Bronchial epithelial cell (primary cell): ENCODE results near the gene LYZL6. TPM values are rescaled to one million over a fixed set of nuclear protein-coding genes. Genes with fewer than 3 reads are reported as not detected.

ENCODE experiments used
- DNase-seq: peaks from one replicate; pipeline ENCODE4 v3.0.0-alpha.2; 2010; ENCODE audit warnings: low read depth
- FAIRE-seq: peaks from 2 replicates; lab custom pipeline; 2011; peaks lifted over from hg19 to GRCh38; lab: Jason Lieb, UNC
- H3K27me3 ChIP-seq: 2 replicates; pipeline ENCODE4 v1.5.1; 2011; ENCODE audit warnings: low read length; ENCODE audit not compliant: control insufficient read depth, insufficient read depth
- H3K36me3 ChIP-seq: 2 replicates; pipeline ENCODE4 v1.5.1; 2011; ENCODE audit warnings: low read length; ENCODE audit not compliant: control insufficient read depth, insufficient read depth
- H3K4me3 ChIP-seq: 2 replicates; pipeline ENCODE4 v1.5.1; 2011; ENCODE audit warnings: mild to moderate bottlenecking, low read depth, low read length, control low read depth
- total RNA-seq: library from RNA; depleted of rRNA; stranded (reverse); fragments of >200 nt; gene quantifications from 2 replicates; pipeline ENCODE4 v1.2.1, GENCODE V29; 2014
- TF ChIP-seq, protein P1 (sequence below): IDR thresholded peaks from 2 replicates; pipeline ENCODE4 v1.5.1; 2011; ENCODE audit warnings: mild to moderate bottlenecking, moderate library complexity, low read length, control low read depth, inconsistent platforms; ENCODE audit not compliant: insufficient read depth, severe bottlenecking

LYZL6 gene
- total RNA-seq, 1 donor from 2014 or later, result not detected

DNA sequence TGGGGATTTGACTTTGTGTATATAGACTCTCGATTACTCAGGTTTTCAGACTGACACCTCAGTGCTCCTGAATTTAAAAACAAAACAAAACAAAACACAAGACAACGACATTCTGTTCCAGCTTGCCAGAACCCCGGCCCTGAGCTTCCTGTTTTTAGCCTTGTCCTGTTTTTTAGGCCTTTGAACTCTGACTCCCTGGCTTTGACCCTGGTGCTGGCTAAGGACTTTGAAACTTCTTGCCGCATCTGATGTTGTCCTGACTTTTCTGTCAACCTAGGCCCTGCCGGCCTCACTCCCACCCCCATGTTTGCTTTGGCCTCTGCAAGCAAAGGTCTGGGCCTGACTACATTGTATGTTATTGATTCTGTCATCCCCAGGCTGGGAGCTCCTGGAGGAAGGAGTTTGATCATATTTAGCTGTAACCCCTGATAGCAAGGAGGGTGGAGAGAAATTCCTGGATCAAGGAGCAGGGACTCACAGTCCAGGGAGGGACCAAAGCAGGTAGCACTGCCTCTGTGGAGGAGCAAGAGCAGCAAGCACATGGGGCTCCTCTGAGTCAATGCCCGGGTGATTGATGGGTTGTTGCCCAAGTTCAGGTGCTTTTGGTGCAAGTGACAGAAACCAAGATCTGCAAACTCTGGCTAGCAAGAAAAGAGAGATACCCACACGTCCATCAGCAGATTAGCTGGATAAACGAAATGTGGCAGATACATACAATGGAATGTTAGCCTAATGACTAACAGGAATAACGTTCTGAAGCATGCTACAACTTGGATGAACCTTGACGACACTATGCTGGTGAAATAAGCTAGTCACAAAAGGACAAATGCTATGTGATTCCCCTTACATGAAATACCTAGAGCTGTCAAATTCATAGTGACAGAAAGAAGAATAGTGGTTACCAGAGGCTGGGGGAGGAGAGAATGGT, 30.1 kb upstream of the LYZL6 start:
- DNase-seq, result peak; percentile 95
- TF ChIP-seq, protein P1, sequence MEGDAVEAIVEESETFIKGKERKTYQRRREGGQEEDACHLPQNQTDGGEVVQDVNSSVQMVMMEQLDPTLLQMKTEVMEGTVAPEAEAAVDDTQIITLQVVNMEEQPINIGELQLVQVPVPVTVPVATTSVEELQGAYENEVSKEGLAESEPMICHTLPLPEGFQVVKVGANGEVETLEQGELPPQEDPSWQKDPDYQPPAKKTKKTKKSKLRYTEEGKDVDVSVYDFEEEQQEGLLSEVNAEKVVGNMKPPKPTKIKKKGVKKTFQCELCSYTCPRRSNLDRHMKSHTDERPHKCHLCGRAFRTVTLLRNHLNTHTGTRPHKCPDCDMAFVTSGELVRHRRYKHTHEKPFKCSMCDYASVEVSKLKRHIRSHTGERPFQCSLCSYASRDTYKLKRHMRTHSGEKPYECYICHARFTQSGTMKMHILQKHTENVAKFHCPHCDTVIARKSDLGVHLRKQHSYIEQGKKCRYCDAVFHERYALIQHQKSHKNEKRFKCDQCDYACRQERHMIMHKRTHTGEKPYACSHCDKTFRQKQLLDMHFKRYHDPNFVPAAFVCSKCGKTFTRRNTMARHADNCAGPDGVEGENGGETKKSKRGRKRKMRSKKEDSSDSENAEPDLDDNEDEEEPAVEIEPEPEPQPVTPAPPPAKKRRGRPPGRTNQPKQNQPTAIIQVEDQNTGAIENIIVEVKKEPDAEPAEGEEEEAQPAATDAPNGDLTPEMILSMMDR, result no peak
- no peaks in the 10 kb centered on the region for H3K36me3 ChIP-seq
- no peak overlapping the region for H3K4me3 ChIP-seq
- no peaks in the 10 kb centered on the region for H3K27me3 ChIP-seq
- FAIRE-seq, result no peak

DNA sequence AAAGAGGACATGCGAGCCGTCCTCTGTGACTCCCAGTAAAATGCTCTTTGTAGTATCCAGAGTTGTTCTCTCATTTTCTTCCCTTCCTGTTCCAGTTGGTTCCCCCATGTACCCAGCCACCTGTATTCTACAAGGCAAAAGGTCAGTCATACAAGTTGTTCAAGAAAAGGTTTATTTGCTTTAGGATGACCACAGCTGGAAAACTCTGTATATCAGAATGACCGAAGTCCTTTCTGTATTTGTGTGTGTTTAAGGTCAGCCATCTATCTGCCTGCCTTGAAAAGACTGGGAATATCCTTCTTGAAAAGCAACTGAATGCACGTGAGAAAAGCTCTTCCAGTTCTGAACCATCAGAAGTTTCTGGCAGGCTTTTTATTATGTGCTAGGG, 29.4 kb upstream of the LYZL6 start:
- H3K36me3 ChIP-seq, result no peaks in the 10 kb centered on the region
- TF ChIP-seq, protein P1, result no peak
- H3K27me3 ChIP-seq, result no peaks in the 10 kb centered on the region
- no peak for FAIRE-seq
- H3K4me3 ChIP-seq, result no peak overlapping the region
- no peak for DNase-seq

DNA sequence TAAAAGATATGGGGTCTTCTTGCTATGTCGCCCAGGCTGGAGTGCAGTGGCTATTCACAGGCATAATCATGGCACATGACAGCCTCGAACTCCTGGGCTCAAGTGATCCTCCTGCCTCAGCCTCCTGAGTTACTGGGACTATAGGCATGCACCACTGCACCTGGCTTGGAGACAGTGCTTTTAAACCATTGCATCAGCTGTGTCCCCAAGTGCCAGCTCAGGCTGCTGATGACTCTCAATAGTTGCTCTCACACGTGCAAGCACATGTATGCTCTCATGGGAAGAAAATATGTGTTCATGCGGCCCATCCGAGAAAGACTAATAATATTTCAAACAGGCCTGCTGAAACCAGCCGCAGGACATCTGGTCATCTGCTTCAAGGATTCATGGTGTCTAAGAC, 29.0 kb upstream of the LYZL6 start:
- DNase-seq, result no peak
- FAIRE-seq, result no peak
- TF ChIP-seq, protein P1, result no peak
- no peaks in the 10 kb centered on the region for H3K36me3 ChIP-seq
- H3K27me3 ChIP-seq, result no peaks in the 10 kb centered on the region
- H3K4me3 ChIP-seq, result no peak overlapping the region

DNA sequence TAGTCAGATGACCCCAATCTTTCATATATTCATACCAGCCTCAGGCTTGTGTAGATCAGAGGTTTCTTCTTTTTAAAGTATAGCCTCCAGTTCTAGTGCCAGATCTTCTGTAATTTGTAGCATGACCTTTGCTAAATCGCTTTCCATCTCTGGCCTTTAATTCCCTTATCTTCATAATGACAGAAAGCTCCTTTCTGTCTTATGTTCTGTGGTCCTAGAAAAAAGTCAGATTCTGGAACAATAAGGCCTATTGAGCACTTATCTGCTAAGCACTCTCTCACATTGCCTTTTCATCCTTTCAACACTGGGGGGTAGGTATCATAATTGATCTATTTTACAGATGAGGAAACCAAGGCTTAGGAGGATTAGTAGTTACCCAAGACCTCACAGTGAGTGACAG, 28.6 kb upstream of the LYZL6 start:
- no peak overlapping the region for H3K4me3 ChIP-seq
- TF ChIP-seq, protein P1, result no peak
- FAIRE-seq (no peak), DNase-seq (no peak)
- no peaks in the 10 kb centered on the region for H3K27me3 ChIP-seq
- H3K36me3 ChIP-seq, result no peaks in the 10 kb centered on the region

DNA sequence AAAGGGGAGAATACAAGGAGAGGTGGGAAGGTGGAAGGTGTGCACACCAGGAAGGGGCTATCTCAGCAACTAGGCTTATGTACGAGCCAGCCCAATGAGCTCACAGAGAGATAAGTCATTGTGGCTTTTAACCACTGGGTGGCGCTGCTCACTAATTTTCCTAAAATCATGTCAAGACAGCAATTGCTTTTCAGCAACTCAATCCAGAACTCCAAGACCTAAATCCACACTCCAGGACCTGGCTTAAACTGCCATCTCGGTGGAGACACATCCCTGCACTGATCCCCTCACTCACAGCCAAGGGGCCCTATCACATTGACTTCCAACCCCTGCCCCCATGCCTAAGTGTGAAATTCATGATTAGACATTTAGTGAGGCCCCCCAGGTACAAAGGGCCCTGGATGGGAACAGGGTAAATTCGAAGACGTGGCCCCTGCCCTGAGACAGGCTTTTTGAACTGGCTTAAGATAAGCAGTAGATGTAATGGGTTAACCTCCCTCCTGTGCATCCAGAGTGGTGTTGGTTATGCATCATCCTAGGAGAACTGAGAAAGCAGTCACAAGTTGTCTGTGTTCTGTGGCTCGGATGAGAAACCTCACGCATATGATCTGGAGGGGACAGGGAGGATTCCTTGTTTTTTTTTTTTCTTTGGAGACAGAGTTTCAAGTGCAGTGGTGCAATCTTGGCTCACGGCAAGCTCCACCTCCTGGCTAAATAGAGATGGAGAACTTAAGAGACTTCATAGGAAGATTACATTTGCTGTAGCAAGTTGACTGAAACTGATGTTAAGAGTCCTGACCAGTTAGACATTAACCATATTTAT, 26.3 kb upstream of the LYZL6 start:
- H3K27me3 ChIP-seq, result no peaks in the 10 kb centered on the region
- TF ChIP-seq, protein P1, result peak; percentile 83
- FAIRE-seq (no peak), DNase-seq (peak; percentile 68)
- H3K4me3 ChIP-seq, result no peak overlapping the region
- no peaks in the 10 kb centered on the region for H3K36me3 ChIP-seq
